ENCODE results near the gene PIR.
A peak's percentile ranks its signal among the peaks of the same experiment; 100 is the strongest.

PIR gene

GRCh38 chrX:15493118-15493962 is at the start of gene PIR:
Gene PIR, minus strand, starts transcription at chrX:15493333. Its CDS starts 2,076 bp downstream, at chrX:15491257.
- peak within 1 kb of the TSS; percentile 66; the same call in 1 of the 2 replicates for H3K4me3 ChIP-seq (ENCODE audit: low read length)
- TF ChIP-seq ZNF274 (IDR thresholded peaks at IDR 0.05; ENCODE audit: low read depth, low read length): no peak

GRCh38 chrX:15530318-15530717 is 37.2 kb upstream of the PIR start:
- TF ChIP-seq ZNF274 (IDR thresholded peaks at IDR 0.05; ENCODE audit: low read depth, low read length): no peak

GRCh38 chrX:15529165-15529564 is 36.0 kb upstream of the PIR start:
- H3K4me3 ChIP-seq (ENCODE audit: low read length): no peak overlapping the region
- no peak for TF ChIP-seq ZNF274 (IDR thresholded peaks at IDR 0.05; ENCODE audit: low read depth, low read length)

More at GRCh38 chrX:15530318-15530717, 37.2 kb upstream of the PIR start:
- H3K4me3 ChIP-seq (ENCODE audit: low read length): no peak overlapping the region

- no peak overlapping the region for H3K4me3 ChIP-seq (ENCODE audit: low read length)
- TF ChIP-seq ZNF274 (IDR thresholded peaks at IDR 0.05; ENCODE audit: low read depth, low read length): no peak
Measured at GRCh38 chrX:15525664-15526416, 32.7 kb upstream of the PIR start.

- H3K4me3 ChIP-seq (ENCODE audit: low read length): no peak overlapping the region
- TF ChIP-seq ZNF274 (IDR thresholded peaks at IDR 0.05; ENCODE audit: low read depth, low read length): no peak
Measured at GRCh38 chrX:15524417-15524816, 31.3 kb upstream of the PIR start.

- TF ChIP-seq ZNF274 (IDR thresholded peaks at IDR 0.05; ENCODE audit: low read depth, low read length): no peak
- H3K4me3 ChIP-seq (ENCODE audit: low read length): no peak overlapping the region
Measured at GRCh38 chrX:15523088-15523487, 30.0 kb upstream of the PIR start.

GRCh38 chrX:15522464-15522863 is 29.3 kb upstream of the PIR start:
- TF ChIP-seq ZNF274 (IDR thresholded peaks at IDR 0.05; ENCODE audit: low read depth, low read length): no peak

GRCh38 chrX:15515931-15516330 is 22.8 kb upstream of the PIR start:
- no peak for TF ChIP-seq ZNF274 (IDR thresholded peaks at IDR 0.05; ENCODE audit: low read depth, low read length)

More at GRCh38 chrX:15522464-15522863, 29.3 kb upstream of the PIR start:
- no peak overlapping the region for H3K4me3 ChIP-seq (ENCODE audit: low read length)

GRCh38 chrX:15514279-15514678 is 21.1 kb upstream of the PIR start:
- no peak for TF ChIP-seq ZNF274 (IDR thresholded peaks at IDR 0.05; ENCODE audit: low read depth, low read length)
- H3K4me3 ChIP-seq (ENCODE audit: low read length): no peak overlapping the region

More at GRCh38 chrX:15515931-15516330, 22.8 kb upstream of the PIR start:
- no peak overlapping the region for H3K4me3 ChIP-seq (ENCODE audit: low read length)

- no peak for TF ChIP-seq ZNF274 (IDR thresholded peaks at IDR 0.05; ENCODE audit: low read depth, low read length)
- no peak overlapping the region for H3K4me3 ChIP-seq (ENCODE audit: low read length)
Measured at GRCh38 chrX:15512401-15512965, 19.4 kb upstream of the PIR start.

- no peak for TF ChIP-seq ZNF274 (IDR thresholded peaks at IDR 0.05; ENCODE audit: low read depth, low read length)
- no peak overlapping the region for H3K4me3 ChIP-seq (ENCODE audit: low read length)
Measured at GRCh38 chrX:15511563-15511962, 18.4 kb upstream of the PIR start.

- no peak for TF ChIP-seq ZNF274 (IDR thresholded peaks at IDR 0.05; ENCODE audit: low read depth, low read length)
- H3K4me3 ChIP-seq (ENCODE audit: low read length): no peak overlapping the region
Measured at GRCh38 chrX:15509845-15510244, 16.7 kb upstream of the PIR start.

GRCh38 chrX:15507005-15507404 is 13.9 kb upstream of the PIR start:
- no peak overlapping the region for H3K4me3 ChIP-seq (ENCODE audit: low read length)
- no peak for TF ChIP-seq ZNF274 (IDR thresholded peaks at IDR 0.05; ENCODE audit: low read depth, low read length)

GRCh38 chrX:15505101-15505500 is 12.0 kb upstream of the PIR start:
- no peak for TF ChIP-seq ZNF274 (IDR thresholded peaks at IDR 0.05; ENCODE audit: low read depth, low read length)

More at GRCh38 chrX:15505101-15505500, 12.0 kb upstream of the PIR start:
- no peak overlapping the region for H3K4me3 ChIP-seq (ENCODE audit: low read length)
